ENCODE results near the gene CPE. TPM values are rescaled to one million over a fixed set of nuclear protein-coding genes. Genes with fewer than 3 reads are reported as not detected.

CPE gene
- total RNA-seq, 4 donors from 2014 or later: 104 to 116 (median 108) TPM

GRCh38 chr4:165474784-165475705 is 96.2 kb downstream of the CPE start:
- no peak for DNase-seq (ENCODE audit: extremely low spot score)
- intact Hi-C loops (cut with DNase I): no loop called here
- H3K9me3 ChIP-seq: no peaks in the 10 kb centered on the region
- 94% methylated on average over 8 of the region's 8 CpGs for WGBS
- no peaks in the 10 kb centered on the region for H3K36me3 ChIP-seq
- TF ChIP-seq POLR2A (IDR thresholded peaks at IDR 0.05; ENCODE audit: low read depth) (no peak), EP300 (IDR thresholded peaks at IDR 0.05) (no peak), POLR2AphosphoS5 (IDR thresholded peaks at IDR 0.05) (no peak), CTCF (IDR thresholded peaks at IDR 0.05) (no peak)
- no peaks in the 10 kb centered on the region for H3K27me3 ChIP-seq
- H3K4me3 ChIP-seq: no peak overlapping the region
- H3K4me1 ChIP-seq: peaks cover 0 to 13% (median 10%) of the 10 kb centered on the region in 4 donors
- no peak overlapping the region for H3K27ac ChIP-seq (replicated peaks in 1 of 4)

GRCh38 chr4:165475706-165476070 is 96.9 kb downstream of the CPE start:
- Histone ChIP-seq H3K4me3 (no peak overlapping the region), H3K27ac (replicated peaks in 1 of 4) (no peak overlapping the region), H3K27me3 (no peaks in the 10 kb centered on the region), H3K4me1 (peaks cover 0 to 13% (median 10%) of the 10 kb centered on the region in 4 donors), H3K36me3 (no peaks in the 10 kb centered on the region), H3K9me3 (no peaks in the 10 kb centered on the region)
- DNase-seq (ENCODE audit: extremely low spot score): no peak
- 95% methylated on average over 4 of the region's 4 CpGs for WGBS
- no peak for TF ChIP-seq POLR2A (IDR thresholded peaks at IDR 0.05; ENCODE audit: low read depth)
- no peak for TF ChIP-seq CTCF (IDR thresholded peaks at IDR 0.05)
- no peak for TF ChIP-seq EP300 (IDR thresholded peaks at IDR 0.05)
- no peak for TF ChIP-seq POLR2AphosphoS5 (IDR thresholded peaks at IDR 0.05)
- intact Hi-C loops (cut with DNase I): no loop called here

GRCh38 chr4:165476214-165477098 is 97.6 kb downstream of the CPE start:
- DNase-seq (ENCODE audit: extremely low spot score): no peak
- Histone ChIP-seq H3K27me3 (no peaks in the 10 kb centered on the region), H3K9me3 (no peaks in the 10 kb centered on the region), H3K36me3 (no peaks in the 10 kb centered on the region), H3K4me1 (peaks cover 0 to 17% (median 10%) of the 10 kb centered on the region in 4 donors), H3K4me3 (no peak overlapping the region), H3K27ac (replicated peaks in 1 of 4) (no peak overlapping the region)
- 90% methylated on average over 14 of the region's 14 CpGs for WGBS
- intact Hi-C loops (cut with DNase I): no loop called here
- no peak for TF ChIP-seq CTCF (IDR thresholded peaks at IDR 0.05)

- Histone ChIP-seq H3K27ac (replicated peaks in 1 of 4) (no peak overlapping the region), H3K9me3 (no peaks in the 10 kb centered on the region), H3K36me3 (no peaks in the 10 kb centered on the region), H3K27me3 (no peaks in the 10 kb centered on the region), H3K4me3 (no peak overlapping the region), H3K4me1 (peaks cover 0 to 17% (median 10%) of the 10 kb centered on the region in 4 donors)
- intact Hi-C loops (cut with DNase I): no loop called here
- TF ChIP-seq POLR2AphosphoS5 (IDR thresholded peaks at IDR 0.05): no peak
- no peak for TF ChIP-seq POLR2A (IDR thresholded peaks at IDR 0.05; ENCODE audit: low read depth)
- no peak for TF ChIP-seq CTCF (IDR thresholded peaks at IDR 0.05)
- no peak for TF ChIP-seq EP300 (IDR thresholded peaks at IDR 0.05)
- DNase-seq (ENCODE audit: extremely low spot score): no peak
- 40% methylated on average over 4 of the region's 4 CpGs for WGBS
Observed at GRCh38 chr4:165477799-165478198, 99.0 kb downstream of the CPE start.

Measured in esophagus muscularis mucosa (tissue), 4 donors.